Measurements from ENCODE around the gene LRRC3B. TPM values are rescaled to one million over a fixed set of nuclear protein-coding genes. Genes with fewer than 3 reads are reported as not detected.
"Not testable (repeated sequence)": the region's sequence is repeated elsewhere in the genome, so short reads cannot be mapped to it uniquely, and the experiment has no call there.

LRRC3B gene
- polyA plus RNA-seq, 1 experiment = not detected

DNA sequence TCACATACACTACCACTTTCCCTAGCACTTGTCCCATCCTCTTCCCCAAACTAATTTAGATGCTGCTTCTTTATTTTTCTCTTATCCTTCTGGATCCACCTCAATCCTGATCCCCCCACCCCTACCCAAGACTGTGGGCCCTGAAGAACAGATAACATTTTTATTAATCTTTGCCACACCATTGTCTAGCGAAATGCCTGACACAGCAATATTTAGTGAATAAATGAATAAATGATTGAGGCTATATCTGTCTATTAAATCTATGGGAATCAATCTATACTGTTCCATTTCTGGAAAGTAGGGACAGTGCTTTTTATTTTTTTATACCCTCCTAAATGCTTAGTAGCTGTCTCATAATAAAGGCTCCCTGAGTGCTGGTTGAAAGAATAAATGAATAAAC lies 32.9 kb upstream of the LRRC3B start:
- H3K27me3 ChIP-seq (ENCODE audit: control insufficient read depth, insufficient read depth, low read length) = no peaks in the 10 kb centered on the region
- TF ChIP-seq, protein P1, sequence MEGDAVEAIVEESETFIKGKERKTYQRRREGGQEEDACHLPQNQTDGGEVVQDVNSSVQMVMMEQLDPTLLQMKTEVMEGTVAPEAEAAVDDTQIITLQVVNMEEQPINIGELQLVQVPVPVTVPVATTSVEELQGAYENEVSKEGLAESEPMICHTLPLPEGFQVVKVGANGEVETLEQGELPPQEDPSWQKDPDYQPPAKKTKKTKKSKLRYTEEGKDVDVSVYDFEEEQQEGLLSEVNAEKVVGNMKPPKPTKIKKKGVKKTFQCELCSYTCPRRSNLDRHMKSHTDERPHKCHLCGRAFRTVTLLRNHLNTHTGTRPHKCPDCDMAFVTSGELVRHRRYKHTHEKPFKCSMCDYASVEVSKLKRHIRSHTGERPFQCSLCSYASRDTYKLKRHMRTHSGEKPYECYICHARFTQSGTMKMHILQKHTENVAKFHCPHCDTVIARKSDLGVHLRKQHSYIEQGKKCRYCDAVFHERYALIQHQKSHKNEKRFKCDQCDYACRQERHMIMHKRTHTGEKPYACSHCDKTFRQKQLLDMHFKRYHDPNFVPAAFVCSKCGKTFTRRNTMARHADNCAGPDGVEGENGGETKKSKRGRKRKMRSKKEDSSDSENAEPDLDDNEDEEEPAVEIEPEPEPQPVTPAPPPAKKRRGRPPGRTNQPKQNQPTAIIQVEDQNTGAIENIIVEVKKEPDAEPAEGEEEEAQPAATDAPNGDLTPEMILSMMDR (IDR thresholded peaks at IDR 0.05; ENCODE audit: insufficient read depth, low read depth, low read length) = no peak
- ChIA-PET POLR2A (no interaction called here), CTCF (no interaction called here)
- H3K4me3 ChIP-seq (ENCODE audit: low read depth, low read length) = no peak overlapping the region
- no peaks in the 10 kb centered on the region for H3K36me3 ChIP-seq (ENCODE audit: control insufficient read depth, insufficient read depth, low read length)
- no peak for DNase-seq (ENCODE audit: low read depth)

DNA sequence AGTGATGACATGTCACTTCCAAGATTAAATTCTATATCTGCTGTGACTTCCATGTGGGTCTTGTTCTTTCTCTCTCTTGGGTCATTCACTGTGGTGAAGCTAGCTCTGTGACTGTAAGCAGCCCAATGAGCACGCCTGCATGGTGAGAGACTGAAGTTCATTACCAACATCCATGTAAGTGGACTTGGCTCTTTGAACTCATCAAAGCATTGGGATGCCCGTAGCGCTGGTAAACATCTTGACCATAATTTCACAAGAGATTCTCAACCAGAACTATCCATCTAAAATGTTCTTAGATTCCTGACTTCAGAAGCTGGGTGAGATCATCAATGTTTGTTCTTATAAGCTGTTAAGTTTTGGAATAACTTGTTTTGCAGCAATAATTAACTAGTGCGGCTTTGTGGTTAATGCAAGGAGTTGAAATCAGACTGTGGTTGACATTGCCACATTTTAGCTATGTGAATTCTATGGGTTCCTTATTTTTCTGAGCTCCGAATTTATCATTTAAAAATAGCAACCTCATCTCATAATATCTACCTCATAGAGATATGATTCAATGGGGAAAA lies 31.6 kb upstream of the LRRC3B start:
- CTCF ChIA-PET = no interaction called here
- H3K27me3 ChIP-seq (ENCODE audit: control insufficient read depth, insufficient read depth, low read length) = no peaks in the 10 kb centered on the region
- no peak overlapping the region for H3K4me3 ChIP-seq (ENCODE audit: low read depth, low read length)
- TF ChIP-seq, protein P1 (IDR thresholded peaks at IDR 0.05; ENCODE audit: insufficient read depth, low read depth, low read length) = no peak
- no peaks in the 10 kb centered on the region for H3K36me3 ChIP-seq (ENCODE audit: control insufficient read depth, insufficient read depth, low read length)
- POLR2A ChIA-PET = no interaction called here
- DNase-seq (ENCODE audit: low read depth) = no peak

DNA sequence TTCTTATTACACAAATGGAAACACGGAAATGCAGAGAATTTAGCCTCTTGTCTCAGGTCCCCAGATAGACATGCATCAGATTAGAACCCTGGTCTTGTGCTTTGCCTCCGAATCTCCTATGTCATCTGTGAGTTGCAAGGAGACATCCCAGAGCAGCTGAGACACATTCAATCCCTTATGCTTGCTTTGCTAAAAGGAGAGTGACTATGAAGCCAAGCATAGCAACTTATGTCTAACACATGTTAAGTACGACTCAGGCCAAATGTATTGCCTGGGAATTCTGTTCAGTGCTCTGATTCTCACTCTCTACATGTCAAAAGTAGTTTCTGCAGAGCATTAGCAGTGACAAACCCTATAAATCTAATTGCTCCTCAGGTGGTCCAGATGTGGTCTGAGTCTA lies 30.6 kb upstream of the LRRC3B start:
- TF ChIP-seq, protein P1 (IDR thresholded peaks at IDR 0.05; ENCODE audit: insufficient read depth, low read depth, low read length) = no peak
- no peak overlapping the region for H3K4me3 ChIP-seq (ENCODE audit: low read depth, low read length)
- ChIA-PET CTCF (no interaction called here), POLR2A (no interaction called here)
- H3K36me3 ChIP-seq (ENCODE audit: control insufficient read depth, insufficient read depth, low read length) = no peaks in the 10 kb centered on the region
- H3K27me3 ChIP-seq (ENCODE audit: control insufficient read depth, insufficient read depth, low read length) = no peaks in the 10 kb centered on the region
- no peak for DNase-seq (ENCODE audit: low read depth)

DNA sequence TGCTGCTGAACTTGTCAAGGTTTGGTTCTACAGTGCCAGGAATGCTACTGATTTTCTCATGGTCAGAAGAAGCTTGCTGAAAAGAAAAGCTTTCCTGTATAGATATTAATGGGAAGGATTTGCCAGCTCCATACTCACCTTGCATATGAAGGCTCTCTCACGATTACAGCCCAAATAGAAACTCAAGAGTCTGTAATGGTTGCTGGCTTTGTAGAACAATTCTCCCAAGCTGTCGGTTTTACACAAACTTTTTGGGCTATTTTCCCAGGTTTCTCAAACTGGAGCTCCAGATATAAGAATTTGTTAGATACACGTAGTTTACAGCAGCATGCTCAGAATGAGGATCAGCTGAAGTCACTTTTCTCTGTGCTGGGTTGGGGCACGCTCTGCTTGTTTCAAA lies 30.1 kb upstream of the LRRC3B start:
- DNase-seq (ENCODE audit: low read depth) = no peak
- TF ChIP-seq, protein P1 (IDR thresholded peaks at IDR 0.05; ENCODE audit: insufficient read depth, low read depth, low read length) = no peak
- ChIA-PET POLR2A (no interaction called here), CTCF (no interaction called here)
- no peak overlapping the region for H3K4me3 ChIP-seq (ENCODE audit: low read depth, low read length)
- H3K27me3 ChIP-seq (ENCODE audit: control insufficient read depth, insufficient read depth, low read length) = no peaks in the 10 kb centered on the region
- no peaks in the 10 kb centered on the region for H3K36me3 ChIP-seq (ENCODE audit: control insufficient read depth, insufficient read depth, low read length)

DNA sequence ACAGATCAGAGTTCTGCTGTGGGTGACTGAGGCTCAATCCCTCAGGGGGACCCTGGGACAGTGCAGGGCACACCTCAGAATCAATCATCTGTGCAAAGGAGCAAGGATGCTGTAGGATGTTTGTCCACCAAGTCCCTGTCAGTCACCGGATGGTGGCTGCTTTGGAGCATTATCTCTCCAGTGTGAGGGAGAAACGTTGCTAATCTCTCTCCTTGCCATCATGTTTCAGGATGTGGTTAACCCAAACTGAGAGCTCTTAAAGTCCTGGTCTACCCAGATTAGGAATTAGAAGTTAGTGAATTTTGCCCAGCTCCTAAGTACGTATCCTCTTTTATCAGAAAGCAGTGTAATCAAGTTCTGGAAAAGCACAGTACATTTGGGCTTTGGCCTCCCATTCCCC lies 26.2 kb upstream of the LRRC3B start:
- no peaks in the 10 kb centered on the region for H3K27me3 ChIP-seq (ENCODE audit: control insufficient read depth, insufficient read depth, low read length)
- ChIA-PET CTCF (no interaction called here), POLR2A (no interaction called here)
- no peak for DNase-seq (ENCODE audit: low read depth)
- no peaks in the 10 kb centered on the region for H3K36me3 ChIP-seq (ENCODE audit: control insufficient read depth, insufficient read depth, low read length)
- H3K4me3 ChIP-seq (ENCODE audit: low read depth, low read length) = no peak overlapping the region
- TF ChIP-seq, protein P1 (IDR thresholded peaks at IDR 0.05; ENCODE audit: insufficient read depth, low read depth, low read length) = no peak

DNA sequence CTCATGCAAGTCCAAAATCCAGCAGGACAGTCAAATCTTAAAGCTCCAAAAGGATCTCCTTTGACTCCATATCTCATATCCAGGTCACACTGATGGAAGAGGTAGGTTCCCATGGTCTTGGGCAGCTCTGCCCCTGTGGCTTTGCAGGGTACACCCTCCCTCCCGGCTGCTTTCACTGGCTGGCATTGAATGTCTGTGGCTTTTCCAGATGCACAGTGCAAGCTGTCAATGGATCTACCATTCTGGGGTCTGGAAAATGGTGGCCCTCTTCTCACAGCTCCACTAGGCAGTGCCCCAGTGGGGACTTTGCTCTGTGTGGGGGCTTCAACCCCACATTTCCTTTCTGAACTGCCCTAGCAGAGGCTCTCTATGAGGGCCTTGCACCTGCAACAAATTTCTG lies 19.3 kb upstream of the LRRC3B start:
- CTCF ChIA-PET; H3K27me3 ChIP-seq (ENCODE audit: control insufficient read depth, insufficient read depth, low read length); DNase-seq (ENCODE audit: low read depth); H3K36me3 ChIP-seq (ENCODE audit: control insufficient read depth, insufficient read depth, low read length); H3K4me3 ChIP-seq (ENCODE audit: low read depth, low read length); POLR2A ChIA-PET: not testable (repeated sequence)

DNA sequence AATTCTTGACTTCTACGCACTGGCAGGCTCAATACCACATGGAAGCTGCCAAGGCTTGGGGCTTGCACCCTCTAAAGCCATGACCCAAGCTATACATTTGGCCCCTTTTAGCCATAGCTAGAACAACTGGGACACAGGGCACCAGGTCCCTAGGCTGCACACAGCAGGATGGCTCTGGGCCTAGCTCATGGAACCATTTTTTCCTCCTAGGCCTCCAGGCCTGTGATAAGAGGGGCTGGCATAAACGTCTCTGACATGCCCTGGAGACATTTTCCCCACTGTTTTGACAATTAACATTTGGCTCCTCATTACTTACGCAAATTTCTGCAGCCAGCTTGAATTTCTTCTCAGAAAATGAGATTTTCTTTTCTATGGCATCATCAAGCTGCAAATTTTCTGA lies 18.8 kb upstream of the LRRC3B start:
- CTCF ChIA-PET; POLR2A ChIA-PET; H3K27me3 ChIP-seq (ENCODE audit: control insufficient read depth, insufficient read depth, low read length): not testable (repeated sequence)

More for the DNA sequence above, 18.8 kb upstream of the LRRC3B start:
- not testable (repeated sequence) for DNase-seq (ENCODE audit: low read depth); H3K36me3 ChIP-seq (ENCODE audit: control insufficient read depth, insufficient read depth, low read length); H3K4me3 ChIP-seq (ENCODE audit: low read depth, low read length)

Data from BJ (cell line).